HG03045 (cell line): ENCODE results near the gene GRIK1.
A peak's percentile ranks its signal among the peaks of the same experiment; 100 is the strongest.

ENCODE experiments used
- ATAC-seq: cut with Tn5 transposase; IDR thresholded peaks from one replicate; pipeline ENCODE4 v1.9.1; 2021; ENCODE audit warnings: mild to moderate bottlenecking, moderate library complexity; ENCODE audit not compliant: unreplicated experiment

Gene GRIK1

DNA sequence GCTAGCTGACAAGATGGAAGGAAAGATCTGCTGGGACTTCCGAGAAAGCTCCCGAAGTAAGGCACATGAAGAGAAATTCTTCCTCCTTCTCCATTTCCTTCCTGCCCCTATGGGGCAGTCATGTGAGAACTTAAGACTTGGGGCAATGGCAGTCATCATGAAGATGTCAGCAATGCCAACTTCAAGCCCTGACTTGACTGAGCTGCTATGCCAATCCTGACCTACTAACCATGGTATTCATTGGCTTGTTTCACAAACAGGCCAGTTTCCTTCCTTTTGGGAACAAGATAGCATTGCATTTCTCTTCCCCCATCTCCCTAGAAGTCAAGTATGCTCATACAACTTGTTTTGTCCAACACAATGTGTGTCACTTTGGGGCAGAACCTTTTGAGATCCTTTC, 25.5 kb downstream of the GRIK1 start:
- ATAC-seq, result no peak

DNA sequence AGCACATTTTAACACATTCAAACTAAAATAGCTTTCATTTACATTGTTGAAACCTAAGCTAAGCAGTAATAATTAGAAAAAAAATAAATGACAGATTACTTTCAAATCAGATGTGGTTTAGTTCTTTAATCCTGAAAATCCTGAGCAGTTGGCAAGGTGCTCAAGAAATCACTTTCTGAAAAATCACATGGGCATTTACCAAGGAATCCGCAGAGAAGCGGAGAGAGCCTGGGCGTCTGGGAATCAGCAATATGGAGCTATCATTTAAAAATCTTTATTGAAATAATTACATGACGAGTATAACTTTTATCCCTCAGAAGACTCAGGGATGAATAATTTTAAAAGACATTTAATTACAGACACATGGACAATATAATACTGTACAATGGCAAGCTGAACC, 30.2 kb downstream of the GRIK1 start:
- ATAC-seq, result no peak

DNA sequence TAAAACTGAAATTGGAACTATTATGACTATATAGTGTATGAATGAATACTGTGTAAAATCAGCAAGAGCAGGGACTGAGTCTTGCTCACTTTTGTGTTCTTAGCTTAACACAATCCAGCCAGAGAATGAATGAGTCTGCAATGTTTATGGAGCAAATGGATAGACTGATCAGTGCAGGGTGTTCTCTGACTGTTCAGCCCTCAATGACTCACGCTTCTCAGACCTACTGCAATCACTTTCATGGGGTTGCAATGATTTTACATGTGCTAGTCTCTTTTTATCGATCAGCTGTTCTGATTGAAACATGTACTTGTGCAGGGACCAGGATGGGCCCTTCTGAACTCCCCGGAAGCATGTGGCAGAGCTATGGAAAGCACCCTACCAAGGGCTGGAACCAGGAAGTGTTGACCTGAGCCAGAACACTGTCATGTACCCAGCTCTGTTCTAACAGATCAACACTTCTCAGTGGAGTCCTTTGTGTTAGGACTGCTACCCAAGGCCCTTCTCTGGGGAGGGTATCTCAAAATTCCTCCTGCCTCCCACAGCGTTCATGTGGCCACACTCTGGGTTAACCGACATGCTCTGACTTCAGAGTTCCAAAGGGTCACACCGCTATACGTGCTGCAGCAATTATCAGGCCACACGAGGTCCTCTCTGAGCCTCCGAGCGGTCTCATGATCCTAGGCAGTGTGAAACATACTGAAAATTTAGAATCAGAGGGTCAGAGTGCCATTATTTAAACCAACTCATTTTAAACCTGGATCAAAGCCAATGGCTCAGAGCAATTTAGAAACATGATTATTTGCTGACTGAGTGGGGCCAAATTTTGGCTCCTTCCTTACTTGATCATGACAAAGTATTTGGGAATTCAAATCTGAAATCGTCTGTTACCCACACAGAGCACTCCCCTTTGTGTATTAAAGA, 35.2 kb downstream of the GRIK1 start:
- no peak for ATAC-seq

DNA sequence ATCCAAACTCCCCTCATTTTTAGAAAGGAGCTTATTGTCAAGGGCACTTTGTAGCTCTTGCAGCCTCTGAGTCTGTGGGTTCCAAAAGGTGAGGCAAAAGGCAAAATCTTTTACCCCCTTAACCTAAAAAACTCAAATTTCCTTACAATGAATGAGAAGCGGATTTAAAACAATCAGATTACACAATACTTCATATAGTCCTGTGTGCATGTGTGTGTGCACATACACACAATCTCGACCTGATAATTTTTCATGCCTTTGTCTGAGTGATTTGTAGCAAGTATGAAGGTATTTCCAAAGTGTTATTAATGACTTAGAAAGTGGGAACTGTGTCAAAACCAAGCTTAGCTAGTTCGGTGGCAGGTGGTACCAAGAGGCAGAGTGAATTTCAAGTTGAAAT, 42.9 kb downstream of the GRIK1 start:
- no peak for ATAC-seq

DNA sequence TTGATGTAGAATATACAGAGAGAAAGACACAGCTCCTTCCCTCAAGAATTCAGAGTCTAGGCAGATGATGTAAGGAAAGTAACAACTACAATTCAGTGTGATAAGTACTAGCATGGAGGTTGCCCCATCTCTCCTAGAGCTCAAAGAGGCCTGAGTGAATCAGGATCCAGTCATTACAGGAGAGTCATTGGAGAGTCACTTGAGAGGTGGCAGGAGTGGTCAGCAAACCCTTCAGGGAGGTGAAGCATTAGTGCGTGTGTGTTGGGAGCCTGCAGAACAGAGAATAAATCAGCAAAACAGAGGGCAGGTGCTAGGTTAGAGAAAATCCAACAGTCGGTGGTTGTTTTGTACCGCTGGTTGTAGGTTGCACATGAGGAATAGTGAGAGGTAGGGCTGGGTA, 46.1 kb downstream of the GRIK1 start:
- ATAC-seq, result no peak

DNA sequence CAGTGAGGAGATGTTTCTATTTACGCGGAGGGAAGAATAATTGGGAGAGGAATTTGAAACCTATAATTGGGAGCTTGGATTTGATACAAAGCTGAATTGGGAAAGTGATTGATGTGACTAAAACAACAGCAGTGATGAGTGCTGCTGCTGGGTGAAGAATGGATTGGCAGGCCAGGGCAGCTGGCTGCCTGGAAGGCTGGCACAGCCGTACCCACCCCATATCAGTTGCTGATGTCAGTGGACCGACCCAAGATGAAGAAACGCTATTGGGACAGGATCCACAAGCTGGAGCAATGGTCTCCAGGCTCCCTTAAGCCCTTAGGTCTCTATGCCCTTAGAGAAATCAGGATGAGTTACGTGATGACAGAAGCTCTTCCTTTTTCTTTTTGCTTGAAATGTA, 47.4 kb downstream of the GRIK1 start:
- ATAC-seq, result no peak

DNA sequence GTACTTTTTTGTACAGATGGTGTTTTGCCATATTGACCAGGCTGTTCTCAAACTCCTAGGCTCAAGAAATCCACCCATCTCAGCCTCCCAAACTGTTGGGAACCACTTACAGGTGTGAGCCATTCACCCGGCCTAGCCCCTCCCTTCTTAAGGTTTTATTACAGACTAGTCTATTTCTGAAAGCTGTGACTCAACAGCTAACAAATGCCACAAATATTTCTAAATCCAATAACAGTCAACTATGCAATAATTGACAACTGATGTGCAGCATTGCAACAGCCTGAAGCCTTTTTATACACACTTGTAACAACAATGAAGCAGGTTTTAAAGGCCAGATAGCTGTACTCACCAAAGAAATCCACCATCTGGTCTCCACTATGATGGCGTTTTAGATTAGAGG, 51.4 kb downstream of the GRIK1 start:
- no peak for ATAC-seq

DNA sequence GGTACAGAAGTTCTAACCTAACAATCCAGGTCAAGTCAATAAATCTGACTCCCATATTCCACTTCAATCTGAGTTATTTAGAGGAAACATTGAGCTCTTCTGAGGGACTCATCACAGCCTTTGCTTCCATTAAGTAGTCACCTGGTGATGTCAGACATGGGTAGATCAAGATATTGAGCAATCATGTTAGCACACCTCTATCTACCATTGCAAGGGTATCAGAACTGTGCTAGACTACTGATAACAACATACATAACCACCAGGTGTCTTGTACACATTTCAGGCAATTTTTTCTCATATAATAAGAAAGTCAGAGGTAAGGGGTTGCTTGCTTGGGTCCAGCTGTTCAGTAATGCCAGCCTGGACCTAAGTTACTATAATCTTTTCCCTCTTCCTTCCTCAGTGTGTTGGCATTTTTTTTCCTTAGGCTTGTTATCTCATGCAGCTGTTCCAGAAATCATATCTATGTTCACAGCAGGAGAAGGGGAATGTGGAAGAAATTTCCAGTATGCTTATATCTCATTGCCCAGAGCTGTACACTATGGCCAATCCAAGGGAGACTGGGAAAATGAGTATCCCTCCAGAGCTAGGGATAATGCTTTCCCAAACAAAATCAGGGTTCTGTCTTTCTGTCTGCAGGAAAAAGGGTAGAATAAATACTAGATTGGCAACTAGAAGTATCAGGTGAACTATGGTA, 52.3 kb downstream of the GRIK1 start:
- ATAC-seq, result no peak

DNA sequence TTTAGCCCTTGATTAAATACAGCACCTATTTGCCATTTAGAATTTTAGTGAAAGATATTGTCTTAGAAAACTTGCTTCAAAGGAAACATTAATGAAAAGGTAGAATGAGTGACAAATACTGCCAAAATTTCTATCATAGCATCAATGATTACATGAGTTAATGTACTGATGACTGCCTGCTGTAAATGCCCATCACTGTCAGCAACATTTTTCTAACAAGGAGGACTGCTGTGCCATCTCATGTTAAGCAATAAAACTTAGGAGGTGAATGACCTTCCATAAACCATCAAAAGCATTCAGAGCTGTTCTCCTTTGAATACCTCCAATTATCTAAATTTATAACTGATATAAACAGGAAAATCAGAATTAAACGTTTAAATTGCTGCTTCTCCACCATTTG, 54.3 kb downstream of the GRIK1 start:
- no peak for ATAC-seq

DNA sequence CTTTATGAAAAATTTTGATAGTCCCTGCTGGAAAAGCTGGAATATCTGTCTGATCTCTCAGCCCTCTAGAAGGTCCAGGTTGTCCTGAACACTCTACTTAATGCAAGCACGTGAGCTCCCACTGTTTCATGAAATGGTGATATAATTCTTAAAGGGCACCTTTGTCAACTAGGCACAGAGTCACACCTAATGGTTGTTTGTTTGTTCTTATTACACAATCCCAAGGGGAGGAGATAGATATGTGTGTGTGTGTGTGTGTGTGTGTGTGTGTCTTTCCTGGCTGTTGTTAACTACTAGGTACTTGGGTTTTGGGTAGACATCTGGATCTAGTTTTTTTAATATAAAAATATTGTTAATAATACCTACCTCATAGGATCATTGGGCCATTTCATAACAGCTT, 63.9 kb downstream of the GRIK1 start:
- no peak for ATAC-seq

DNA sequence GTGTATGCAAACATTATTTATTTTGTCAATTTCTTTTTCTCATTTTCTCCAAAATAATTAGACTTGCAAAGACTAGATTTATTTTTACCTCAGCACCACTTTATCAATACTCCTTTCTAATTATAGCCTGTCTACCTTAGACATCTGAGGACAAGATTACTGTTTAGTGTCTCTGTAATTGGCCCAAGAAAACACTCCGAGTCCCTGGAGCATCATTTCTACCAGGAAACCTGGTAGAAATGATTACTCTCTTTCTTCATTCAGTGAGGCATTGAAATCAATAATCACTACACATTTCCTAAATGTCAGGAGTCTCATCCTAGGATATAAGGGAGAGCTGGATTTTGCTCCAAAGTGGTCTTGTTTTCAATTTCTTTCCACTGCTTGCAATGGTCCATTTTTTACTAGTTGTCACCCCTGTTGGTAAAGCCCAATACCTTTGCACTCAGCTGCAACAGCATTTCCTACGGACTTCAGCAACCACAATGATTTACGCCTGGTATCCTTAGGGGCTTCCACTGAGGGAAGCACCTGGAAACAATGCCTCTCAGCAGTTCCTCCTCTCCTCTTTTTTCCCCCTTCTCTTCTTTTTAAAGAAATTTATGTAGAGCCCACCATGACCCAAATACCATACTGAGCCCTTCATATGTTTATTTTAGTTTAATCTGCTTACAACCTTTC, 64.6 kb downstream of the GRIK1 start:
- no peak for ATAC-seq

DNA sequence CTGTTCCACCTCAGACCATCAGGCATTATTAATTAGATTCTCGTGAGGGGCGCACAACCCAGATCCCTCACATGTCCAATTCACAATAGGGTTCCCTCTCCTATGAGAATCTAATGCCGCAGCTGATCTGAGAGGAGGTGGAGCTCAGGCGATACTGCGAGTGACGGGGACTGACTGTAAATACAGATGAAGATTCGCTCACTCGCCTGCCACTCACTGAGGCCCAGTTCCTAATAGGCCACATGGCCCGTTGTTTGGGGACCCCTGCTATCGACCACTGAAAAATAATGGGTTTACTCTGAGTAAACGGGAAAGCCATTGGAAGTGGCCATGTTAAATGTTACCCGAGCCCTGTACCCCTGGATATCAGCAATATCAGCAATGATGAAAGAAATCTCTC, 65.9 kb downstream of the GRIK1 start:
- ATAC-seq, result no peak

DNA sequence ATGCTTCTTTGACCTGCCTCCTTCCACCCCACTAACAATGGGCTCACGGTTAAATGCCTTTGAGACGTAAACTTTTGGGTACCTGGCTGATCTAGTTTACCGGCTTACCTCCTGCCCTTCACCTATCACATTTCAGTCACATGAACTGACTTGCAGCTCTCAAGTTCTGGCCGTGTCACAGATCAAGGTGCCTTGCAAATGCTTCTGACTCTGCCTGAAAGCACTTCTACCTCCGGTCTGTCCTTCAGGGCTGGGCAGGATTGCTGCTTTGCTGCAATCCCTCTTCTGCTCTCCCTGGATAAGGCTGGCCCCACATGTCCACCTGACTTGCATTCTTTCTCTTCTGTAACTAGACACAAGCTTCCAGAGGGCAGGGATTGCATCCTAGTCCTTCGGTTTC, 69.0 kb downstream of the GRIK1 start:
- no peak for ATAC-seq

DNA sequence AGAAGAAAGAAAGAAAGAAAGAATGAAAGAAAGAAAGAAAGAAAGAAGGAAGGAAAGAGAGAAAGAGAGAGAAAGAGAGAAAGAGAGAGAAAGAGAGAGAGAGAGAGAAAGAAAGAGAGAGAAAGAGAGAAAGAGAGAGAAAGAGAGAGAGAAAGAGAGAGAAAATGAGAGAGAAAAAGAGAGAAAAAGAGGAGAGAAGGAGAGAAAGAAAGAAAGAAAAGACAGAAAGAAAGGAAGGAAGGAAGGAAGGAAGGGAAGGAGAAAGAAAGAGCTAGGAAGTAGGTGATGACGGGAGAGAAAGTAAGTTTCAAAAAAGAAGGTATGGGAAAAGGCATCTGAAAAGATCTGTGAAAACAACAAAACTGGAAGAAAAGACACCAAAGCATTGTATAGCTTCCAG, 72.0 kb downstream of the GRIK1 start:
- no peak for ATAC-seq

DNA sequence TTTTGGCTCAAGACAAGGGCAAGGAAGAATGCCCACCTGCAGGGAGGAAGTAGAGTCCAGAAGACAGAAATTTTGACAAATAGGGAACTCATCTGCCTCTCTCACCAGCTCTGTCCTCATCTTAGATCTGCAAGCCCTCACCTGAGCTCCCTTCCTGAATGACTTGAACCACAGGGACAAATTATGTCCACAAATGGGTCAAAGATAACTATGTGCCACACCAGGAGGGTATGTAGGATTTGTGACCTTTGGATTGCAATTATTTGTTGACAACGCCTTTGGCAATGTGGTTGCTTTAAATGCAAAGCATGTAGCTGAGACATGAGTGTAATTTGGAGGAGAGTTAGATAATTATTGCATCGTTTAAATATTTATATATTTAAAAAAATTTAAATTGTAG, 79.5 kb downstream of the GRIK1 start:
- no peak for ATAC-seq

DNA sequence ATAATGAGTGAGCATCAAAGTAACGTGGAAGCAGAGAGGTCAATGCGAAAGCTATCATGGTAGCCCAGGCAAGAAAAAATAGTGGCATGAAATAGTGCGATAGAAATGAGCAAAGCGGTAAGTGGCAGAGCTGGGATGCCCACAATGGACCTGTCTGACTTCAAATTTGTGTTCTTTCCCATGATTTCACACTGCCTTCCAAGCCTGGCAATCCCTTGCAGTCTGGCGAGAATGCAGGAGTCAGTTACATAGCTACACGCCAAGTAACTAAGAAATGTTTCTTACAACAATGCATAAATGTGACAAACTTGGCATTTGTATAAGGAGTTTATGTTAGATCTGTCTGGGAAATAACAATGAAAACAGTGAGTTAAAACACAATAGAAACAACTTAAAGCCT, 82.6 kb downstream of the GRIK1 start:
- ATAC-seq, result no peak

DNA sequence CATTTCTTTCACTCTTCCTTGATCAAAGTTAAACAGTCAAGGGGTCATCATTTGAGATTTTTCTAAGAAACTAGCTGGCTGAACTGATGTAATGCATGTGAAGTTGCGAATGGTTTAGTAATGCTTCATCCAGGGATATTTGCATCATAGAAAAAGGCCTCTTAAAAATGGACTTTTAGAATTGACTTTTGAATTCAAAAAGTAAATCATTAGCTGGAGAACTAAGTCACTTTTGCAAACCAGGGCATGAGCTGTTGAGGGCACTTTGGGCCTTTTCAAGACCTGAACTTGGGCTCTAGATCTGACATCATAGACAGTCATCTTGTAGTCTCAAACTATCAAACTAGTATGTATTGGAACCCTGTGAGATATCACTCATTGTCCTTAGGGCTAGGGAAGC, 85.0 kb downstream of the GRIK1 start:
- no peak for ATAC-seq

DNA sequence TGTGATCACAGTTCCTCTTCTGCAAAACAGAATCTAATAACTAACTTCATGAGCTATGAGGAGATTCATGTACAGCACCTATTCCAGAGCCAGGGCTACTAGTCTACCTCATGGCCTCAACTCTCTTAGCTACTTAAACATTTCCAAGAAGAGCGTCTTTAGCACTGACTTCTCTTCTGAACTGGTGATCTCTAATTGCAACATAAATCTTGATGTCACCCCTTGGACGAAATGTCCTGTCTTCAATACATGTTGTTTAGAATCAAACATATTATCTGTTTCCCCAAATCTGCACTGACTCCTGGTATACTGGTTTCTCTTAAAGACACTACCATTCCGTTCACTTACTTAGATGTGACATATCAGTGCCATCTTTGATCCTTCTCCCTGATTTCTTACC, 88.2 kb downstream of the GRIK1 start:
- no peak for ATAC-seq

DNA sequence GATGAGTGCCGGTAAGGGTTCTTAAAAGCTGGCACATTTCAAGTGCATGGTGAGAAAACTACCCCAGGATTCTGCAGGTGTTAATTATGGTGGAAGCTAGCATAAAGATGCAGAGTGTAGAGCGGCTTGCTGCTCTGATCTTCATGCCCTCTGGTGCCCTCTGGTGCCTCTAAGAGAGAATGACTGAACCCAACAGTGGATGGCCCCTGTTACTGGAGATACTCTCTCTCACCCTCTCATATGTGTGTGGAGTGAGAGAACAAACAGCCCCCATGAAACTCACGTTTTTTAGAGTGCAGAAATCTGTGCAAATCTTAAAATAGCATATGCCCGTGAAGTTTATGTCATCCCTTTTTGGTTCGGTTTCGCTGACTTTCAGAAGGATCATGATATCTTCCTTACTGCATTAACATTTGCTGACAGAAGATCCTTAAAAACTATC, 90.0 kb downstream of the GRIK1 start:
- ATAC-seq, result peak; percentile 92

DNA sequence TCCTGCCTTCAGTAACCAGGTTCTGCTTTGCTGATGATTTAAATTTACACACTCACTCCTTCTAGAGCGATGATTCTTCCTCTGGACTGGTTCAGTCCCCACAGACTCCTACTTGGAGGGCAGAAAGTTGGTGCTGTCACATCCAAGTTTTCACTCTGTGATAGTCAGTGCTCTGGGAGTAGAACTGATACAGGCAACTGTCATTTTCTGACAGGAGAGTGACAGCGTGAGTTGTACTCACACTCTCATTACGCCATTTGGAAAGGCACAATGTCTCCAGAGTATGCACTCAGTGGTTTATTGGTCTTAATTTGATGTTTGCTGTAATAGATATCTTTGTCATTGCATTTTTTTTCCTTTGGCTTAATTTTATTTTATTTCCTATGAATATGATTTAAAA, 96.0 kb downstream of the GRIK1 start:
- no peak for ATAC-seq

DNA sequence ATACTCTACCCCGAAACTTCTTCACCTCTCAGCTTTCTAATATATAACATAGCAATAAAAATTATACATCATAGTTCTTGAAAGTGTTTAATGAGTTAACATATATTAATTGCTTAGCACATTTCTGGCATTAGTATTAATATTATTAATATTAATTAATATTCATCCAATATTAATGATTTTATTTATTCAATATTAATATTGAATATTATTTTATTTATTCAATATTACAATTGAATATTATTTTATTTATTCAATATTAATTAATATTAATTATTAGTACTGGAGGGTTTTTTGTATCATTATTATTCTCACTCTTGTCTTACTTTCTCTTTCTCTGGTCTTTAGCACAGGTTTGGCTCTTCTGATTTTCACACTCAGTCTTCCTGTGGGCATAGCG, 105.2 kb downstream of the GRIK1 start:
- no peak for ATAC-seq

DNA sequence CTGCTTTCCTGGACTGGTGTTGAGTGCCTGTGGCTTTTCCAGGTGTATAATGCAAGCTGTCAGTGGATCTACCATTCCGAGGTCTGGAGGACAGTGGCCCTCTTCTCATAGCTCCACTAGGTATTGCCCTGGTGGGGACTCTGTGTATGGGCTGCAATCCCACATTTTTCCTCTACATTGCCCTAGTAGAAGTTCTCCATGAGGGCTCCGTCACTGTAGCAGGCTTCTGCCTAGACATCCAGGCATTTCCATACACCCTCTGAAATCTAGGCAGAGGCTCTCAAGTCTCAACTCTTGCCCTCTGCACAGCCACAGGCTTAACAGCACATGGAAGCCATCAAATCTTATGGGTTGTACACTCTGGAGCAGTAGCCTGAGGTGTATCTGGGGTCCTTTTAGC, 107.6 kb downstream of the GRIK1 start:
- ATAC-seq, result no peak
